ENCODE measurements around the gene PLXNB2. TPM values are rescaled to one million over a fixed set of nuclear protein-coding genes. Genes with fewer than 3 reads are reported as not detected.

PLXNB2 gene
- total and polyA plus RNA-seq, 2 of the 4 experiments (the other 2 are of a cell fraction) = 73.1 to 202 TPM

DNA sequence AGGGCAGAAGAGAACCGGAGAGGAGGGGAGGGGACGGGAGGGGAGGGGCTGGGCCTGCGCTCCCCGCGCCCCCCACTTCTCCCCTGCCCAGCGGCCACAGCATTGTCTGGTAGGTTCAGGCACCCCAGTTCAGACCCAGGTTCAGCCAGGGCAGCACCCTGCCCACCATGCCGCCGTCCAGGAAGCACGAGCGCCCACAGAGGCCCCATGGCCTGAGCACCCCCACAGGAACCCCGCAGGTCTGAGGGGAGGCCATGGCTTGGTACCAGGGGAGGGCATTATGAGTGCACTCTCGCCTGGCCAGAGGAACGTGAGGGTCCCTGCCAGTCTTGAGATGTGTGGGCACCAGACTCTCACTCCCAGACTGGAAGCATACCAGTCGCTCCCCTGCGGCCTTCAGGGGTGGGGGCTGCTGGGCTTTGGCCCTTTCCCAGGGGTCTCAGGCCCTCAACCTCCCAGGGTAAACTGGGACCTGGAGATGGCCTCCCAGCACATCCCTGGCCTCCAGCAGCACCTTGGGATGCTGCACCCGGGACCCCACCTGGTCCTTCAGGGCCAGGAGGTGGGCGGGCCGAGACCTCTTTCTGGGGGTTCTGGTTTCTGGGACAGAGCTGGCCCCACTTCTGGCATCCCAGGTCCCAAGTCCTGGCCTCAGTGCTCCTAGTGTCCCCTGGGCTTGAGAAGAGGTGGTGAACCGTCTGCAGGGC lies 597 bp upstream of the PLXNB2 start:
- Histone ChIP-seq H3K56ac (ENCODE audit: extremely low read depth, insufficient read depth, low read length) (no peak overlapping the region), H3K79me1 (ENCODE audit: low read depth in 1 of 2, low read length in 2 of 2) (peaks cover 0 to 30% of the 10 kb centered on the region in 2 experiments; a peak in 2 of 4 replicates), H2BK120ac (ENCODE audit: low read depth, low read length) (peak overlapping the region; percentile 79), H3K36me3 (ENCODE audit: control insufficient read depth, insufficient read depth, low read length) (peaks cover 14% of the 10 kb centered on the region; the same call in 1 of the 2 replicates), H3K4me1 (ENCODE audit: control insufficient read depth, insufficient read depth, low read length) (peaks cover 38% of the 10 kb centered on the region), H2BK20ac (ENCODE audit: low read depth, low read length) (peak overlapping the region; percentile 59), H4K20me1 (ENCODE audit: insufficient read depth, low read length) (peaks cover 33% of the 10 kb centered on the region), H2AK9ac (replicated peaks; ENCODE audit: low read depth, low read length, poor library complexity) (peak overlapping the region; percentile 92), H3K9ac (ENCODE audit: low read depth, low read length) (0 out of 2 replicates have a peak overlapping the region, but pooled peaks have one; percentile 15), H3K9me1 (ENCODE audit: insufficient read depth, low read length) (peaks cover 19% of the 10 kb centered on the region), H3K4me2 (ENCODE audit: low read depth, low read length) (no peak overlapping the region), H3K23ac (ENCODE audit: low read depth, low read length) (peak overlapping the region; percentile 63), H3K27me3 (ENCODE audit: control insufficient read depth, insufficient read depth, low read length) (no peaks in the 10 kb centered on the region), H2BK5ac (ENCODE audit: low read depth, low read length, poor library complexity, severe bottlenecking) (peak overlapping the region; percentile 92), H3K14ac (replicated peaks; ENCODE audit: low read depth, low read length) (peak overlapping the region; percentile 55; the same call in 1 of the 2 replicates), H2AFZ (replicated peaks; ENCODE audit: low read length, poor library complexity) (peak overlapping the region; percentile 73), H4K91ac (ENCODE audit: insufficient read depth, low read depth, low read length) (peak overlapping the region; percentile 94), H3K27ac (ENCODE audit: insufficient read depth, low read length) (peak overlapping the region; percentile 67), H3K4me3 (ENCODE audit: insufficient read depth, low read depth, low read length) (no peak overlapping the region), H2AK5ac (ENCODE audit: low read depth, low read length) (peak overlapping the region; percentile 93), H4K8ac (ENCODE audit: low read depth in 2 of 2, low read length in 2 of 2) (peak overlapping the region; percentile 80 to 93; a peak in 3 of 4 replicates), H3K18ac (ENCODE audit: low read depth, low read length) (peak overlapping the region; percentile 24; the same call in 1 of the 2 replicates), H2BK15ac (ENCODE audit: low read depth, low read length) (peak overlapping the region; percentile 94; the same call in 2 of the 3 replicates), H3K4ac (ENCODE audit: low read depth, low read length) (peak overlapping the region; percentile 74), H4K5ac (ENCODE audit: low read depth, low read length) (peak overlapping the region; percentile 65), H3K9me3 (ENCODE audit: control insufficient read depth, insufficient read depth, low read length) (no peaks in the 10 kb centered on the region)
- ATAC-seq (ENCODE audit: low read depth) = no peak
- intact Hi-C loops (cut with micrococcal nuclease) = loop anchor here (2.0 to 5.0 kb wide), 3 partner anchors 15 to 36 kb away; partner anchors contain the start of genes DENND6B and MAPK11
- ChIA-PET POLR2A (ENCODE audit: unreplicated experiment) (interaction anchor here (0.7 kb wide), 1 partner anchor 12 kb away, joined by 4 read pairs; no protein-coding TSS in a partner anchor), CTCF (no interaction called here)
- dilution Hi-C loops (cut with HindIII; ENCODE audit: low sequenced_read_pairs, unreplicated experiment) = no loop called here
- TF ChIP-seq RFX5 (IDR thresholded peaks at IDR 0.05; ENCODE audit: low read depth, low read length) (no peak), BHLHE40 (IDR thresholded peaks at IDR 0.05; ENCODE audit: low read depth, low read length) (no peak), RAD21 (IDR thresholded peaks at IDR 0.05; ENCODE audit: low read length) (no peak)
- TF ChIP-seq, protein P1, sequence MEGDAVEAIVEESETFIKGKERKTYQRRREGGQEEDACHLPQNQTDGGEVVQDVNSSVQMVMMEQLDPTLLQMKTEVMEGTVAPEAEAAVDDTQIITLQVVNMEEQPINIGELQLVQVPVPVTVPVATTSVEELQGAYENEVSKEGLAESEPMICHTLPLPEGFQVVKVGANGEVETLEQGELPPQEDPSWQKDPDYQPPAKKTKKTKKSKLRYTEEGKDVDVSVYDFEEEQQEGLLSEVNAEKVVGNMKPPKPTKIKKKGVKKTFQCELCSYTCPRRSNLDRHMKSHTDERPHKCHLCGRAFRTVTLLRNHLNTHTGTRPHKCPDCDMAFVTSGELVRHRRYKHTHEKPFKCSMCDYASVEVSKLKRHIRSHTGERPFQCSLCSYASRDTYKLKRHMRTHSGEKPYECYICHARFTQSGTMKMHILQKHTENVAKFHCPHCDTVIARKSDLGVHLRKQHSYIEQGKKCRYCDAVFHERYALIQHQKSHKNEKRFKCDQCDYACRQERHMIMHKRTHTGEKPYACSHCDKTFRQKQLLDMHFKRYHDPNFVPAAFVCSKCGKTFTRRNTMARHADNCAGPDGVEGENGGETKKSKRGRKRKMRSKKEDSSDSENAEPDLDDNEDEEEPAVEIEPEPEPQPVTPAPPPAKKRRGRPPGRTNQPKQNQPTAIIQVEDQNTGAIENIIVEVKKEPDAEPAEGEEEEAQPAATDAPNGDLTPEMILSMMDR (conservative IDR thresholded peaks at IDR 0.05; ENCODE audit: low read depth, low read length) = no peak
- in situ Hi-C loops (cut with MboI; ENCODE audit: low sequenced_read_pairs) = no loop called here
- no TSS peak for BruUV-seq (replicated peaks)
- 63% methylated on average over 7 of the region's 19 CpGs; no CpG with 5 or more reads in 1 of the 2 experiments for WGBS, 2 experiments (ENCODE audit: extremely low coverage in 2 of 2, insufficient read length in 1 of 2)
- no peak for DNase-seq
